Keratinocyte (primary cell): ENCODE data around the gene CNTNAP2. TPM values are rescaled to one million over a fixed set of nuclear protein-coding genes. Genes with fewer than 3 reads are reported as not detected.

ENCODE experiments used
- DNase-seq: peaks from one replicate; pipeline ENCODE4 v3.0.0-alpha.2; 2011; ENCODE audit warnings: low read depth, missing footprints, low spot score
- FAIRE-seq: peaks from 2 replicates; lab custom pipeline; 2011; peaks lifted over from hg19 to GRCh38; lab: Jason Lieb, UNC
- H2AFZ ChIP-seq: 2 replicates; pipeline ENCODE4 v1.6.0; 2012; ENCODE audit warnings: low read length, control low read depth, inconsistent platforms; ENCODE audit not compliant: control insufficient read depth
- H3K27ac ChIP-seq: 2 replicates; pipeline ENCODE4 v1.5.1; 2011; ENCODE audit warnings: low read length; ENCODE audit not compliant: control insufficient read depth, insufficient read depth
- H3K27me3 ChIP-seq: 3 replicates; pipeline ENCODE4 v1.6.0; 2011; ENCODE audit warnings: low read length; ENCODE audit not compliant: control insufficient read depth, insufficient read depth; ENCODE audit errors: extremely low read depth
- H3K36me3 ChIP-seq, 2 experiments: 2 replicates in 1 of 2; 3 replicates in 1 of 2; pipeline ENCODE4 v1.5.1; 2011; ENCODE audit warnings: low read length in 2 of 2, mild to moderate bottlenecking in 1 of 2; ENCODE audit not compliant: control insufficient read depth in 2 of 2, insufficient read depth in 2 of 2; ENCODE audit errors: extremely low read depth in 1 of 2
- H3K4me1 ChIP-seq: 3 replicates; pipeline ENCODE4 v1.5.1; 2011; ENCODE audit warnings: low read length; ENCODE audit not compliant: control insufficient read depth, insufficient read depth; ENCODE audit errors: extremely low read depth
- H3K4me2 ChIP-seq: 3 replicates; pipeline ENCODE4 v1.6.0; 2011; ENCODE audit warnings: low read depth, low read length; ENCODE audit not compliant: control insufficient read depth, insufficient read depth; ENCODE audit errors: extremely low read depth
- H3K4me3 ChIP-seq, 3 experiments: fragments of 200-600 bp in 1 of 3; sonication (generic) in 1 of 3; 2 replicates in 2 of 3; 3 replicates in 1 of 3; pipeline ENCODE4 v1.5.1; 2011 to 2016; ENCODE audit warnings: low read length in 3 of 3, mild to moderate bottlenecking in 3 of 3, control low read depth in 2 of 3, inconsistent platforms in 1 of 3, low read depth in 1 of 3, mixed read lengths in 1 of 3, mixed run types in 1 of 3, moderate library complexity in 1 of 3; ENCODE audit not compliant: control insufficient read depth in 2 of 3, insufficient read depth in 2 of 3; ENCODE audit errors: extremely low read depth in 1 of 3
- H3K79me2 ChIP-seq: 2 replicates; pipeline ENCODE4 v1.6.0; 2012; ENCODE audit warnings: low read length; ENCODE audit not compliant: control insufficient read depth, insufficient read depth
- H3K9ac ChIP-seq: 3 replicates; pipeline ENCODE4 v1.6.0; 2011; ENCODE audit warnings: low read length; ENCODE audit not compliant: control insufficient read depth, insufficient read depth; ENCODE audit errors: extremely low read depth
- H3K9me1 ChIP-seq: 3 replicates; pipeline ENCODE4 v1.6.0; 2011; ENCODE audit warnings: low read length; ENCODE audit not compliant: control insufficient read depth, insufficient read depth; ENCODE audit errors: extremely low read depth
- H3K9me3 ChIP-seq: 2 replicates; pipeline ENCODE4 v1.5.1; 2012; ENCODE audit warnings: low read depth, low read length; ENCODE audit not compliant: control insufficient read depth
- H4K20me1 ChIP-seq: 3 replicates; pipeline ENCODE4 v1.6.0; 2011; ENCODE audit warnings: low read length; ENCODE audit not compliant: control insufficient read depth, insufficient read depth; ENCODE audit errors: extremely low read depth
- CTCF ChIP-seq, 3 experiments: IDR thresholded peaks in 1 of 3; conservative IDR thresholded peaks in 1 of 3; optimal IDR thresholded peaks in 1 of 3; 2 replicates in 2 of 3; 3 replicates in 1 of 3; pipeline versions ENCODE3 to v1.5.1; 2011; ENCODE audit warnings: low read length in 3 of 3, mild to moderate bottlenecking in 3 of 3, moderate library complexity in 2 of 3, control low read depth in 1 of 3, inconsistent platforms in 1 of 3; ENCODE audit not compliant: insufficient read depth in 2 of 3; ENCODE audit errors: extremely low read depth in 1 of 3
- EZH2 ChIP-seq: IDR thresholded peaks from one replicate; pipeline ENCODE4 v1.6.1; 2012; ENCODE audit warnings: inconsistent platforms, mild to moderate bottlenecking, low read length, moderate library complexity
- dilution Hi-C: fragments of 300-500 bp; cut with MboI; formaldehyde crosslinking; loops from one replicate; pipeline ENCODE4 v1.7.0; 2020; ENCODE audit warnings: low sequenced_read_pairs; ENCODE audit not compliant: extremely low pct_ligation_motif_present
- polyA plus RNA-seq, 5 experiments: library from polyadenylated mRNA; depleted of rRNA in 3 of 5; stranded (reverse) in 3 of 5; stranded (forward) in 1 of 5; unstranded in 1 of 5; fragments of >200 nt; gene quantifications; 1 replicate in 1 of 5; 2 replicates in 3 of 5; 3 replicates in 1 of 5; pipeline versions ENCODE4 v1.2.1 to v1.2.3, GENCODE V29; 2011 to 2012; ENCODE audit warnings: missing spikeins in 2 of 5, low read depth in 1 of 5, low replicate concordance in 1 of 5

CNTNAP2 gene
- polyA plus RNA-seq, 1 donor (not counting 4 experiments of a cell fraction or from before 2014, with no cell fraction given): 1.4 TPM

DNA sequence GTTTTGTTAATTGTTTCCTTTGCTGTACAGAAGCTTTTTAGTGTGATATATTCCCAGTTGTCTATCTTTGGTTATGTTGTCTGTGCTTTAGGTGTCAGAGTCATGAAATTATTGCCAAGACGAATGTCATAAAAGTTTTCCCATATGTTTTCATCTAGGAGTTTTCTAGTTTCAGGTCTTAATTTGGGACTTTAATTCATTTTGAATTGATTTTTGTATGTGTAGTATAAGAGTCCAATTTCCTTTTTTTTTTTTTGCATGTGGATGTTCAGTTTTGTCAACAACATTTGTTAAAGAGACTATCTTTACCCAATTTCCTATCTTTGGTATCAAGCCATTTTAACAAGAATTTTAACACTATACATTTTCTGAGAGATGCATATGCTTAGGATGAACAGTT lies 432.2 kb downstream of the CNTNAP2 start:
- Histone ChIP-seq H3K36me3 (no peaks in the 10 kb centered on the region), H4K20me1 (no peaks in the 10 kb centered on the region), H3K9me1 (no peaks in the 10 kb centered on the region), H3K9me3 (no peaks in the 10 kb centered on the region), H3K79me2 (no peaks in the 10 kb centered on the region), H3K27ac (no peak overlapping the region), H3K27me3 (no peaks in the 10 kb centered on the region), H3K4me1 (no peaks in the 10 kb centered on the region), H2AFZ (no peak overlapping the region), H3K9ac (no peak overlapping the region), H3K4me2 (no peak overlapping the region), H3K4me3 (no peak overlapping the region)
- dilution Hi-C loops: no loop called here
- TF ChIP-seq CTCF (optimal IDR thresholded peaks at IDR 0.05 in 1 of 3, IDR thresholded peaks at IDR 0.05 in 1 of 3, conservative IDR thresholded peaks at IDR 0.05 in 1 of 3; ENCODE audit: extremely low read depth in 1 of 3, insufficient read depth in 2 of 3, low read length in 3 of 3) (no peak), EZH2 (no peak)
- DNase-seq (no peak), FAIRE-seq (no peak)

DNA sequence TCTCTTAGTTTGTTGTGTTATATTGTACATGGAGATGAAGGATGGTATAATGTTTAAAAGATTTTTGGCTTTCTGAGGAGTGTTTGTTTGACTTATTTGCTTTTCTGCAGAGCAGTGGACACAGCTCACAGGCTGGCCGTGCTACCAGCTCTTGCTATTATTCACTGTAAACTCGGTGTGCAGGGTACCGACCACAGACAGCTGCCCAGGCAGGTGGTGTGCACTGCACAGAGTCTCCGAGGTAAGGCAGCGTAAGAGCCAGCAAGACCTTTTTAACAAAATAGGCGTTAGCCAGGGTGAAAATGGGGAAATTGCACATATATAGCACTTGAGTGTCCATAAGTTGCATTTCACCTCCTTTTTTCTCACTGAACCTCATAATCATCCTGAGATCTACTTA lies 438.0 kb downstream of the CNTNAP2 start:
- Histone ChIP-seq H3K27me3 (no peaks in the 10 kb centered on the region), H3K9me3 (no peaks in the 10 kb centered on the region), H3K27ac (no peak overlapping the region), H3K36me3 (no peaks in the 10 kb centered on the region), H4K20me1 (no peaks in the 10 kb centered on the region), H3K4me3 (no peak overlapping the region), H3K4me1 (no peaks in the 10 kb centered on the region), H3K9me1 (no peaks in the 10 kb centered on the region), H3K9ac (no peak overlapping the region), H3K79me2 (no peaks in the 10 kb centered on the region), H2AFZ (no peak overlapping the region), H3K4me2 (no peak overlapping the region)
- no peak for FAIRE-seq
- TF ChIP-seq CTCF (optimal IDR thresholded peaks at IDR 0.05 in 1 of 3, IDR thresholded peaks at IDR 0.05 in 1 of 3, conservative IDR thresholded peaks at IDR 0.05 in 1 of 3; ENCODE audit: extremely low read depth in 1 of 3, insufficient read depth in 2 of 3, low read length in 3 of 3) (no peak), EZH2 (no peak)
- dilution Hi-C loops: no loop called here
- DNase-seq: no peak
